ENCODE data around the gene HMGN1. TPM values are rescaled to one million over a fixed set of nuclear protein-coding genes. Genes with fewer than 3 reads are reported as not detected.

The HMGN1 gene
- total RNA-seq, 2 experiments from 2014 or later, result 264 to 492 TPM

GRCh38 chr21:39353295-39353694 lies 4.4 kb upstream of the HMGN1 start:
- no peak for DNase-seq (ENCODE audit: low spot score)
- BruUV-seq (replicated peaks), result no TSS peak
- H3K79me2 ChIP-seq (ENCODE audit: insufficient read depth, low read depth, low read length), result peaks cover 14% of the 10 kb centered on the region
- ChIA-PET CTCF (ENCODE audit: unreplicated experiment) (no interaction called here), POLR2A (interaction anchor here (0.6 to 1.4 kb wide), 3 partner anchors 8 to 20 kb away, joined by 3 to 4 read pairs (median 3); no protein-coding TSS in a partner anchor)
- TF ChIP-seq, protein P1, sequence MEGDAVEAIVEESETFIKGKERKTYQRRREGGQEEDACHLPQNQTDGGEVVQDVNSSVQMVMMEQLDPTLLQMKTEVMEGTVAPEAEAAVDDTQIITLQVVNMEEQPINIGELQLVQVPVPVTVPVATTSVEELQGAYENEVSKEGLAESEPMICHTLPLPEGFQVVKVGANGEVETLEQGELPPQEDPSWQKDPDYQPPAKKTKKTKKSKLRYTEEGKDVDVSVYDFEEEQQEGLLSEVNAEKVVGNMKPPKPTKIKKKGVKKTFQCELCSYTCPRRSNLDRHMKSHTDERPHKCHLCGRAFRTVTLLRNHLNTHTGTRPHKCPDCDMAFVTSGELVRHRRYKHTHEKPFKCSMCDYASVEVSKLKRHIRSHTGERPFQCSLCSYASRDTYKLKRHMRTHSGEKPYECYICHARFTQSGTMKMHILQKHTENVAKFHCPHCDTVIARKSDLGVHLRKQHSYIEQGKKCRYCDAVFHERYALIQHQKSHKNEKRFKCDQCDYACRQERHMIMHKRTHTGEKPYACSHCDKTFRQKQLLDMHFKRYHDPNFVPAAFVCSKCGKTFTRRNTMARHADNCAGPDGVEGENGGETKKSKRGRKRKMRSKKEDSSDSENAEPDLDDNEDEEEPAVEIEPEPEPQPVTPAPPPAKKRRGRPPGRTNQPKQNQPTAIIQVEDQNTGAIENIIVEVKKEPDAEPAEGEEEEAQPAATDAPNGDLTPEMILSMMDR (conservative IDR thresholded peaks at IDR 0.05; ENCODE audit: low read length), result no peak
- TF ChIP-seq EZH2phosphoT487 (IDR thresholded peaks at IDR 0.05; ENCODE audit: borderline replicate concordance, low read depth, low read length), result no peak
- H3K9me2 ChIP-seq (ENCODE audit: insufficient read depth, low read length), result no peaks in the 10 kb centered on the region
- no peak overlapping the region for H2AFZ ChIP-seq (ENCODE audit: low read length)
- intact Hi-C loops (cut with micrococcal nuclease; ENCODE audit: unreplicated experiment), result no loop called here
- no peaks in the 10 kb centered on the region; the same call in 1 of the 2 replicates for H3K9me3 ChIP-seq (ENCODE audit: low read length)
- H3K4me2 ChIP-seq (ENCODE audit: low read length), result no peak overlapping the region
- no peak overlapping the region for H3K4me3 ChIP-seq (ENCODE audit: low read depth, low read length, poor library complexity, severe bottlenecking)
- peaks cover 12% of the 10 kb centered on the region for H3K4me1 ChIP-seq (ENCODE audit: insufficient read depth, low read length, poor library complexity, severe bottlenecking)
- no peaks in the 10 kb centered on the region for H4K20me1 ChIP-seq (ENCODE audit: insufficient read depth, low read length)
- H3K36me3 ChIP-seq (ENCODE audit: insufficient read depth, low read length), result peaks cover 1% of the 10 kb centered on the region; the same call in 1 of the 2 replicates
- no peak overlapping the region for H3K27ac ChIP-seq (ENCODE audit: low read depth, low read length, poor library complexity, severe bottlenecking)

- H3K27ac ChIP-seq (ENCODE audit: low read depth, low read length, poor library complexity, severe bottlenecking), result peak overlapping the region; percentile 72
- intact Hi-C loops (cut with micrococcal nuclease; ENCODE audit: unreplicated experiment), result loop anchor here (1.0 kb wide), 1 partner anchor 38 kb away; no protein-coding TSS in a partner anchor
- ChIA-PET CTCF (ENCODE audit: unreplicated experiment) (interaction anchor here (0.9 kb wide), 1 partner anchor 169 kb away, joined by 4 read pairs; no protein-coding TSS in a partner anchor), POLR2A (interaction anchor here (0.6 to 3.8 kb wide), 8 partner anchors 8 to 167 kb away, joined by 3 to 50 read pairs (median 4); partner anchors contain the start of genes BRWD1 and PSMG1)
- H3K36me3 ChIP-seq (ENCODE audit: insufficient read depth, low read length), result peaks cover 31% of the 10 kb centered on the region
- H3K4me2 ChIP-seq (ENCODE audit: low read length), result peak overlapping the region; percentile 97
- H2AFZ ChIP-seq (ENCODE audit: low read length), result peak overlapping the region; percentile 65
- TF ChIP-seq, protein P1 (conservative IDR thresholded peaks at IDR 0.05; ENCODE audit: low read length), result 0 out of 2 replicates have a peak, but pooled peaks have one; percentile 13
- no peak for TF ChIP-seq EZH2phosphoT487 (IDR thresholded peaks at IDR 0.05; ENCODE audit: borderline replicate concordance, low read depth, low read length)
- no peaks in the 10 kb centered on the region; the same call in 1 of the 2 replicates for H3K9me3 ChIP-seq (ENCODE audit: low read length)
- DNase-seq (ENCODE audit: low spot score), result no peak
- H3K4me1 ChIP-seq (ENCODE audit: insufficient read depth, low read length, poor library complexity, severe bottlenecking), result peaks cover 27% of the 10 kb centered on the region
- H3K79me2 ChIP-seq (ENCODE audit: insufficient read depth, low read depth, low read length), result peaks cover 43% of the 10 kb centered on the region
- H3K4me3 ChIP-seq (ENCODE audit: low read depth, low read length, poor library complexity, severe bottlenecking), result peak overlapping the region; percentile 83
- H3K9me2 ChIP-seq (ENCODE audit: insufficient read depth, low read length), result no peaks in the 10 kb centered on the region
- peaks cover 26% of the 10 kb centered on the region for H4K20me1 ChIP-seq (ENCODE audit: insufficient read depth, low read length)
- no TSS peak for BruUV-seq (replicated peaks)
Measured at GRCh38 chr21:39350094-39351005, 1.5 kb upstream of the HMGN1 start.

Measured in OCI-LY7 (cell line).